Astrocyte (in vitro differentiated cells and primary cell): Measurements from ENCODE around the gene GID4. TPM values are rescaled to one million over a fixed set of nuclear protein-coding genes. Genes with fewer than 3 reads are reported as not detected.

Experiments used
- DNase-seq: peaks from one replicate; pipeline ENCODE4 v3.0.0-alpha.2; 2010; ENCODE audit warnings: low read depth
- FAIRE-seq: peaks from 2 replicates; lab custom pipeline; 2011; peaks lifted over from hg19 to GRCh38; lab: Jason Lieb, UNC
- H2AFZ ChIP-seq: 2 replicates; pipeline ENCODE4 v1.6.0; 2012; ENCODE audit warnings: low read depth, low read length, inconsistent platforms
- H3K27ac ChIP-seq: 2 replicates; pipeline ENCODE4 v1.5.1; 2011; ENCODE audit warnings: low read depth, low read length, inconsistent platforms
- H3K27me3 ChIP-seq: 2 replicates; pipeline ENCODE4 v1.6.0; 2011; ENCODE audit warnings: low read length, inconsistent platforms; ENCODE audit not compliant: insufficient read depth
- H3K36me3 ChIP-seq: 2 replicates; pipeline ENCODE4 v1.5.1; 2011; ENCODE audit warnings: low read length, inconsistent platforms; ENCODE audit not compliant: insufficient read depth
- H3K4me1 ChIP-seq: 2 replicates; pipeline ENCODE4 v1.5.1; 2011; ENCODE audit warnings: low read length, inconsistent platforms; ENCODE audit not compliant: insufficient read depth
- H3K4me2 ChIP-seq: 2 replicates; pipeline ENCODE4 v1.6.0; 2012; ENCODE audit warnings: low read length, inconsistent platforms
- H3K4me3 ChIP-seq: 2 replicates; pipeline ENCODE4 v1.5.1; 2011; ENCODE audit warnings: low read depth, mild to moderate bottlenecking, low read length, inconsistent platforms; ENCODE audit not compliant: insufficient read depth
- H3K79me2 ChIP-seq: 2 replicates; pipeline ENCODE4 v1.6.0; 2012; ENCODE audit warnings: mild to moderate bottlenecking, low read length, inconsistent platforms; ENCODE audit not compliant: insufficient read depth
- H3K9ac ChIP-seq: 2 replicates; pipeline ENCODE4 v1.6.0; 2012; ENCODE audit warnings: mild to moderate bottlenecking, low read length, inconsistent platforms
- H3K9me3 ChIP-seq: 2 replicates; pipeline ENCODE4 v1.5.1; 2012; ENCODE audit warnings: low read depth, mild to moderate bottlenecking, low read length, inconsistent platforms; ENCODE audit not compliant: insufficient read depth
- H4K20me1 ChIP-seq: 2 replicates; pipeline ENCODE4 v1.6.0; 2012; ENCODE audit warnings: low read length, inconsistent platforms; ENCODE audit not compliant: insufficient read depth
- H3K27ac Mint-ChIP-seq: one replicate; pipeline ENCODE4 v1.8.0; 2021; ENCODE audit warnings: mild to moderate bottlenecking, mixed read lengths; ENCODE audit not compliant: unreplicated experiment
- H3K27me3 Mint-ChIP-seq: one replicate; pipeline ENCODE4 v1.8.0; 2021; ENCODE audit warnings: low read depth, mixed read lengths; ENCODE audit not compliant: unreplicated experiment
- H3K36me3 Mint-ChIP-seq: one replicate; pipeline ENCODE4 v1.8.0; 2021; ENCODE audit warnings: low read depth, mixed read lengths; ENCODE audit not compliant: unreplicated experiment
- H3K4me1 Mint-ChIP-seq: one replicate; pipeline ENCODE4 v1.8.0; 2021; ENCODE audit warnings: low read depth, mixed read lengths; ENCODE audit not compliant: unreplicated experiment
- H3K4me3 Mint-ChIP-seq: one replicate; pipeline ENCODE4 v1.8.0; 2021; ENCODE audit warnings: mild to moderate bottlenecking, moderate library complexity, mixed read lengths; ENCODE audit not compliant: unreplicated experiment
- H3K9me3 Mint-ChIP-seq: one replicate; pipeline ENCODE4 v1.8.0; 2021; ENCODE audit warnings: mild to moderate bottlenecking, mixed read lengths; ENCODE audit not compliant: unreplicated experiment
- CTCF ChIP-seq: IDR thresholded peaks from 2 replicates; pipeline ENCODE4 v1.5.1; 2011; ENCODE audit warnings: low read depth, mild to moderate bottlenecking, inconsistent platforms, low read length, moderate library complexity; ENCODE audit not compliant: insufficient read depth
- EZH2 ChIP-seq: IDR thresholded peaks from 2 replicates; pipeline ENCODE4 v1.6.1; 2012; ENCODE audit warnings: mild to moderate bottlenecking, low read length, inconsistent platforms; ENCODE audit not compliant: insufficient read depth
- total RNA-seq: library from RNA; stranded (reverse); gene quantifications from 2 replicates; pipeline ENCODE4 v1.2.1, GENCODE V29; 2021

GID4 gene
- total RNA-seq, 1 donor from 2014 or later: 9.9 TPM

DNA sequence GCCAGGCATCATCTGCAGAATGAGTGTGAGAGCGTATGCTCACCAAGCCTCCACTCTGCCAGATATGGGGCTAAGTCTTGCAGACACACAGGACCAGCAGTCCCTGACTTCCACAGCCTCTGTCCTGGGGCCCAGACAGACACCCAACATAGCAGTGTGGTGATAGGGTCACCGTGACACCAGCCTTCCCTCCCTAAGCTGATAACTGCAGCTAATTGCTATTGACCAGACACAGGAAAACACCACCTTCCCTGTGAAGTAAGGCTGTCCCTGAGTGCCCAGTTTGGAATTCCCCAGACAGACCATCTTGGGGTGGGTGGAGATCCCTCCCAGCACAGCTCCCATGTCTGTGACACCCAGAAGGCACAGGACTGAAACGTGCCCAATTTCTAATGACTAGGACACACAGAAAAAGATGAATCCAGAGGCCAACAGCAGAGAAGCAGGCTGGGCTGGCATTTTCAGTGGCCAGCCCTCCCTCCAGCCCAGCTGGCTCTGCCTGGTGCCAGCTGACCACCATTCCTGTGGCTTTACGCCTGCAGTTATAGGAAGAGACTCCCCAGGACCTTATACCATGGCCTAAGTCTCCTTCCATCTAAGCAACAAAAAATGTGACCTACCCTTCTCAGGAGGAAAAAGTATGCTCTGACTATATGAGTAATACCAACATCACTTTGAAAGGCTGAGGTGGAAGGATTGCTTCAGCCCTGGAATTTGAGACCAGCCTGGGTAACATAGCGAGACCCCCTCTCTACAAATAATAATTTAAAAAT lies 30.5 kb upstream of the GID4 start:
- H3K4me3 Mint-ChIP-seq: no peak overlapping the region

GRCh38 chr17:18009609-18010420 lies 29.4 kb upstream of the GID4 start:
- Mint-ChIP-seq H3K4me3 (no peak overlapping the region), H3K27ac (no peak overlapping the region)
- peak overlapping the region; percentile 31 for H3K27ac ChIP-seq

More for the DNA sequence above, 30.5 kb upstream of the GID4 start:
- peak; percentile 67 for FAIRE-seq
- DNase-seq: peak; percentile 72
- TF ChIP-seq CTCF: no peak
- no peak for TF ChIP-seq EZH2
- H2AFZ ChIP-seq: no peak overlapping the region
- H3K4me1 ChIP-seq: peaks cover 15% of the 10 kb centered on the region
- Mint-ChIP-seq H3K36me3 (peaks cover 19% of the 10 kb centered on the region), H3K27me3 (peaks cover 5% of the 10 kb centered on the region), H3K4me1 (peaks cover 12% of the 10 kb centered on the region), H3K9me3 (peaks cover 3% of the 10 kb centered on the region), H3K27ac (peak overlapping the region; percentile 43)
- peak overlapping the region; percentile 57 for H3K4me2 ChIP-seq
- peak overlapping the region; percentile 31 for H3K27ac ChIP-seq
- no peaks in the 10 kb centered on the region for H3K79me2 ChIP-seq
- no peak overlapping the region for H3K4me3 ChIP-seq
- H3K27me3 ChIP-seq: no peaks in the 10 kb centered on the region
- H3K9me3 ChIP-seq: no peaks in the 10 kb centered on the region
- H3K36me3 ChIP-seq: no peaks in the 10 kb centered on the region
- H4K20me1 ChIP-seq: no peaks in the 10 kb centered on the region
- H3K9ac ChIP-seq: peak overlapping the region; percentile 0

More at GRCh38 chr17:18009609-18010420, 29.4 kb upstream of the GID4 start:
- TF ChIP-seq EZH2: no peak
- no peak for TF ChIP-seq CTCF
- H3K79me2 ChIP-seq: no peaks in the 10 kb centered on the region
- H2AFZ ChIP-seq: no peak overlapping the region
- peaks cover 22% of the 10 kb centered on the region for H3K36me3 Mint-ChIP-seq
- H3K36me3 ChIP-seq: no peaks in the 10 kb centered on the region
- peak; percentile 17 for FAIRE-seq
- H3K27me3 Mint-ChIP-seq: peaks cover 5% of the 10 kb centered on the region
- H3K4me1 ChIP-seq: peaks cover 15% of the 10 kb centered on the region
- H3K9me3 ChIP-seq: no peaks in the 10 kb centered on the region
- H3K4me3 ChIP-seq: no peak overlapping the region
- H4K20me1 ChIP-seq: no peaks in the 10 kb centered on the region
- peaks cover 12% of the 10 kb centered on the region for H3K4me1 Mint-ChIP-seq
- no peak for DNase-seq
- H3K9ac ChIP-seq: no peak overlapping the region
- H3K4me2 ChIP-seq: no peak overlapping the region
- H3K9me3 Mint-ChIP-seq: peaks cover 3% of the 10 kb centered on the region
- no peaks in the 10 kb centered on the region for H3K27me3 ChIP-seq
